Thyroid gland (tissue), 4 donors: ENCODE data around the gene GAK. TPM values are rescaled to one million over a fixed set of nuclear protein-coding genes. Genes with fewer than 3 reads are reported as not detected.

Experiments used
- DNase-seq, 2 donors: peaks; one replicate each; pipeline ENCODE4 v3.0.0-alpha.2; 2019
- H3K27ac ChIP-seq, 3 donors: fragments of 200-600 bp; sonication (generic); 1 replicate in 2 of 3; 2 replicates in 1 of 3; pipeline ENCODE4 v1.5.1; 2016 to 2019; ENCODE audit warnings: mild to moderate bottlenecking in 1 of 3, moderate library complexity in 1 of 3
- H3K27me3 ChIP-seq: fragments of 200-600 bp; sonication (generic); one replicate; pipeline ENCODE4 v1.5.1; 2019
- H3K36me3 ChIP-seq, 2 donors: fragments of 200-600 bp; sonication (generic); one replicate each; pipeline ENCODE4 v1.5.1; 2016 to 2019
- H3K4me1 ChIP-seq, 2 donors: fragments of 200-600 bp; sonication (generic); one replicate each; pipeline ENCODE4 v1.5.1; 2017 to 2019
- H3K4me3 ChIP-seq, 3 donors: fragments of 200-600 bp; sonication (generic); replicated peaks in 1 of 3; 1 replicate in 2 of 3; 2 replicates in 1 of 3; pipeline ENCODE4 v1.5.1; 2016; ENCODE audit warnings: mild to moderate bottlenecking in 1 of 3
- H3K9me3 ChIP-seq: fragments of 200-600 bp; sonication (generic); one replicate; pipeline ENCODE4 v1.5.1; 2017
- POLR2A ChIP-seq, 2 donors: fragments of 450-650 bp; IDR thresholded peaks; one replicate each; pipeline ENCODE4 v1.6.1; 2017; ENCODE audit warnings: antibody characterized with exemption in 2 of 2, mild to moderate bottlenecking in 2 of 2, moderate library complexity in 1 of 2
- WGBS, 2 donors: methylation state at CpG; one replicate each; pipeline ENCODE4 v1.1.5; 2017; 5-methylcytosine and 5-hydroxymethylcytosine counted together
- intact Hi-C: fragments of 100-400 bp; cut with DNase I; formaldehyde crosslinking; loops from one replicate; pipeline ENCODE4 v1.15.1; 2023
- total RNA-seq, 4 donors: library from RNA; depleted of rRNA; stranded (reverse); fragments of >200 nt; gene quantifications; one replicate each; pipeline ENCODE4 v1.2.3, GENCODE V29; 2016
- TF ChIP-seq, protein P1 (sequence below), 6 experiments: fragments of 200-600 bp in 3 of 6; fragments of 450-650 bp in 3 of 6; sonication (generic) in 3 of 6; IDR thresholded peaks; one replicate each; pipeline ENCODE4 v1.5.1; 2016 to 2019; ENCODE audit warnings: antibody characterized with exemption in 6 of 6, mild to moderate bottlenecking in 2 of 6, inconsistent platforms in 1 of 6, moderate library complexity in 1 of 6

Gene GAK
- total RNA-seq, 4 donors from 2014 or later: 86.4 to 184 (median 153) TPM

DNA sequence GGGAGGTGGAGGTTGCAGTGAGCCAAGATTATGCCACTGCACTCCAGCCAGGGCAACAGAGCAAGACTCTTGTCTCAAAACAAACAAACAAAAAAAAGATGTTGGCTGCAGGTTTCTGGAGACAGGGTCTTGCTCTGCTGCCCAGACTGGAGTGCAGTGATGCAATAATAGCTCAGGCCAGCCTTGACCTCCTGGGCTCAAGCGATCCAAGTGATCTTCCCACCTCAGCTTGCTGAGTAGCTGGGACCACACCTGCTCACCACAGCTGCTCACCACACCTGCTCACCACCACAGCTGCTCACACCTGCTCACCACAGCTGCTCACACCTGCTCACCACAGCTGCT, 76.3 kb downstream of the GAK start:
- DNase-seq: no peak
- TF ChIP-seq, protein P1, sequence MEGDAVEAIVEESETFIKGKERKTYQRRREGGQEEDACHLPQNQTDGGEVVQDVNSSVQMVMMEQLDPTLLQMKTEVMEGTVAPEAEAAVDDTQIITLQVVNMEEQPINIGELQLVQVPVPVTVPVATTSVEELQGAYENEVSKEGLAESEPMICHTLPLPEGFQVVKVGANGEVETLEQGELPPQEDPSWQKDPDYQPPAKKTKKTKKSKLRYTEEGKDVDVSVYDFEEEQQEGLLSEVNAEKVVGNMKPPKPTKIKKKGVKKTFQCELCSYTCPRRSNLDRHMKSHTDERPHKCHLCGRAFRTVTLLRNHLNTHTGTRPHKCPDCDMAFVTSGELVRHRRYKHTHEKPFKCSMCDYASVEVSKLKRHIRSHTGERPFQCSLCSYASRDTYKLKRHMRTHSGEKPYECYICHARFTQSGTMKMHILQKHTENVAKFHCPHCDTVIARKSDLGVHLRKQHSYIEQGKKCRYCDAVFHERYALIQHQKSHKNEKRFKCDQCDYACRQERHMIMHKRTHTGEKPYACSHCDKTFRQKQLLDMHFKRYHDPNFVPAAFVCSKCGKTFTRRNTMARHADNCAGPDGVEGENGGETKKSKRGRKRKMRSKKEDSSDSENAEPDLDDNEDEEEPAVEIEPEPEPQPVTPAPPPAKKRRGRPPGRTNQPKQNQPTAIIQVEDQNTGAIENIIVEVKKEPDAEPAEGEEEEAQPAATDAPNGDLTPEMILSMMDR (IDR thresholded peaks at IDR 0.05): no peak
- no peak for TF ChIP-seq POLR2A (IDR thresholded peaks at IDR 0.05)
- Histone ChIP-seq H3K27me3 (no peaks in the 10 kb centered on the region), H3K4me3 (no peak overlapping the region), H3K36me3 (peaks cover 43 to 48% of the 10 kb centered on the region in 2 donors), H3K9me3 (no peaks in the 10 kb centered on the region), H3K27ac (no peak overlapping the region), H3K4me1 (no peaks in the 10 kb centered on the region)
- intact Hi-C loops: no loop called here
- 50 to 83% methylated on average over 1 of the region's 1 CpG for WGBS, 2 donors

DNA sequence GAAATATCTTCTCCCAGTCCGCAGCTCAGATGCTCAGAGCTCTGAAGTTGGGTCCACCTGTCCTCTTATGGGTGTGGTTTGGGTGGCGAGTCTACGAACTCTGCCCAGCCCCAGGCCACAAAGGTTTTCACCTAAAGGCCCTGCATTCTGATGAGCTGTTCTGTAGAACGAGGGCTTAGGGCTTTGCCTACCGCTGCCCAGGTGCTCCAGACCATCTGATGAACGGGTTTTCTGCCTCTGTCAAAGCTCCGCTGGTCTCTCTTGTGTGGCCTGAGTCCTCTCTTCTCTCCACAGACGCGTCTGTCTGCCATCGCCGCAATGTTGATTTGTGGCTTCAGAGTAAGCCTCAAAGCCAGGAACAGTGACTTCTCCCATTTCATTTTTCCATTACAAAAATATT, 77.8 kb downstream of the GAK start:
- intact Hi-C loops: no loop called here

DNA sequence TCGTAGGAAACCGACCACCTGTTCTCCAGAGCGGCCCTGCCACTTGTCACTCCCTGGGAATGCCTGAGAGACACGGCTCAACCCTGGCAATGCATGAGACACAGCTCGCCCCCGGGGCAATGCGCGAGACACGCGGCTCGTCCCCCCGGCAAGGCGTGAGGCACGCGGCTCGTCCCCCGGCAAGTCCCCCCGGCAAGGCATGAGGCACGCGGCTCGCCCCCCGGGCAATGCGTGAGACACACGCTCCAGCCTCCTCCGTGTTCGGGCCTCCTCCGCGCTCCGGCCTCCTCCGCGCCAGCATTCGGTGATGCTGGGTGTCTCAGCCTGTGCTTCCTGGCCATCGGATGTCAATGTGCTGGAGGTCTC, 78.7 kb downstream of the GAK start:
- Histone ChIP-seq H3K27me3 (no peaks in the 10 kb centered on the region), H3K9me3 (no peaks in the 10 kb centered on the region), H3K27ac (no peak overlapping the region), H3K36me3 (peaks cover 41 to 44% of the 10 kb centered on the region in 2 donors), H3K4me3 (no peak overlapping the region), H3K4me1 (no peaks in the 10 kb centered on the region)
- DNase-seq: no peak
- TF ChIP-seq, protein P1 (IDR thresholded peaks at IDR 0.05): no peak
- TF ChIP-seq POLR2A (IDR thresholded peaks at IDR 0.05): no peak
- intact Hi-C loops: no loop called here
- WGBS, 2 donors: 96% methylated on average over 25 to 27 of the region's 33 CpGs

More for the DNA sequence above, 77.8 kb downstream of the GAK start:
- TF ChIP-seq, protein P1 (IDR thresholded peaks at IDR 0.05): no peak
- TF ChIP-seq POLR2A (IDR thresholded peaks at IDR 0.05): no peak
- H3K27ac ChIP-seq: no peak overlapping the region
- no peak overlapping the region for H3K4me3 ChIP-seq
- H3K9me3 ChIP-seq: no peaks in the 10 kb centered on the region
- H3K4me1 ChIP-seq: no peaks in the 10 kb centered on the region
- DNase-seq: no peak
- no peaks in the 10 kb centered on the region for H3K27me3 ChIP-seq
- WGBS, 2 donors: 97 to 98% methylated on average over 11 of the region's 11 CpGs
- H3K36me3 ChIP-seq: peaks cover 47 to 48% of the 10 kb centered on the region in 2 donors

DNA sequence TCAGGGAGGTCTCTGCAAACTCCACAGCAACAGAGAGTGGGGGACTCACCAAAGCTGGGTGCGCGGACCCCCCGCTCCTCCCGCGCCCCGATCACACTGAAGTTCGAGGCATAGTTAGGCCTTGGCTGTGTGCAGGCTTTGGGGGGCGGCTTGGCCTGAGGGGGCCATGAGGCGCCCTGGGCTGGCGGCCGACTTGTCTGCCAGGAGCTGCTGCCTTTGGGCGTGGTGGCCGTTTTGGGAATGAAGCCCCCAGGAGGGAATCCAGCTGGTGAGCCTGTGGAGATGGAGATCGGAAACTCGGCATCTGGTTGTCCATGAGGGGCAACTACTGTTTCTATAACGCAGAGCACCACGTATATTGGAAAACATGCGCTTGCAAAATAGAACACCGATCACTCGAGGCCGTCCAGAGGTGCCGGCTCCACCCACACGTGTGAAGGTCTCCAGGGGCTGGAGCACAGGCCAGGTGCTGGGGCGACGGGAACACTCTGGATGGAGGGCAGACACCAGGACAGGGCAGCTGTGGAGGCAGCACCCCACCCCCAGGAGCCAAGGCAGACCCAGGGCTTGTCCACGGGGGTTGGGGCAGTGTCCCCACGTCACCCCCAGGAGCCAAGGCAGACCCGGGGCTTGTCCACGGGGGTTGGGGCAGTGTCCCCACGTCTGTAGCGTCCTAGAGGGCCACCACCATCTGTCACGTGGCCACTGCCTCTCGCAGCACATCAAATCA, 80.2 kb downstream of the GAK start:
- Histone ChIP-seq H3K4me1 (no peaks in the 10 kb centered on the region), H3K27me3 (no peaks in the 10 kb centered on the region), H3K4me3 (no peak overlapping the region), H3K9me3 (no peaks in the 10 kb centered on the region), H3K27ac (no peak overlapping the region), H3K36me3 (peaks cover 28 to 30% of the 10 kb centered on the region in 2 donors)
- DNase-seq: no peak
- intact Hi-C loops: no loop called here
- TF ChIP-seq POLR2A (IDR thresholded peaks at IDR 0.05): no peak
- TF ChIP-seq, protein P1 (IDR thresholded peaks at IDR 0.05): no peak
- WGBS, 2 donors: 93 to 94% methylated on average over 25 to 32 of the region's 33 CpGs

DNA sequence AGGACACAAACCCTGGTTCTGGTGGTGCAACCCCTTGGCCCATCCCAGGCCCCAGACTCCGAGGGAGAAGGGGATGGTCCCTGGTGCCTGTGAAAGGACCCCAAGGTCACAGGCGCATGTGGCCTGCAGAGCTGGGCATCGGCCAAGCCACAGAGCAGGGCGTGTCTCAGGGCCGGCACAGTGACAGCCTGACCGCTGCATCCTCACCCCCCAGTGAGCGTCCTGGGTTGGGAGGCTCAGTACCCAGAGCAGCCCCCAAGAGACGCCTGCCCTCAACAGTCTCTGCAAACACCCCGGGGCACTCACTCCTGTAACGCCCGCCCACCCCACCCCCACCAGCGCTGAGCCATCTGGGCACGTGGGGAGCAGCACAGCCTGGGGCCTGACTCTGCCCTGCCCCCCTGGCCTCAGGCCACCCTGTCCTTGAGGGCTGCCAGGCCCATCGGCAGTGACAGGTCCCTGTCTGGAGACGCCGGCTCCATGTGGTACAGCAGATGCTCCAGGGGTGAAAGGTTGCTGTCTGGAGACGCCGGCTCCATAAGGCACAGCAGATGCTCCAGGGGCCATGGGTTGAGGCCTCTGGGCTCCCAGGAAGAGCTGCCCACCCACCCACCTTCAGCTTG, 81.7 kb downstream of the GAK start:
- DNase-seq: no peak
- 89 to 100% methylated on average over 5 to 7 of the region's 18 CpGs for WGBS, 2 donors
- peaks cover 25 to 30% of the 10 kb centered on the region in 2 donors for H3K36me3 ChIP-seq

More for the DNA sequence above, 81.7 kb downstream of the GAK start:
- no peaks in the 10 kb centered on the region for H3K4me1 ChIP-seq
- H3K27ac ChIP-seq: no peak overlapping the region
- no peak for TF ChIP-seq POLR2A (IDR thresholded peaks at IDR 0.05)
- TF ChIP-seq, protein P1 (IDR thresholded peaks at IDR 0.05): no peak
- no peaks in the 10 kb centered on the region for H3K27me3 ChIP-seq
- intact Hi-C loops: no loop called here
- H3K9me3 ChIP-seq: no peaks in the 10 kb centered on the region
- no peak overlapping the region for H3K4me3 ChIP-seq
